ENCODE data around the gene TEX38.

- TF ChIP-seq, protein P1, sequence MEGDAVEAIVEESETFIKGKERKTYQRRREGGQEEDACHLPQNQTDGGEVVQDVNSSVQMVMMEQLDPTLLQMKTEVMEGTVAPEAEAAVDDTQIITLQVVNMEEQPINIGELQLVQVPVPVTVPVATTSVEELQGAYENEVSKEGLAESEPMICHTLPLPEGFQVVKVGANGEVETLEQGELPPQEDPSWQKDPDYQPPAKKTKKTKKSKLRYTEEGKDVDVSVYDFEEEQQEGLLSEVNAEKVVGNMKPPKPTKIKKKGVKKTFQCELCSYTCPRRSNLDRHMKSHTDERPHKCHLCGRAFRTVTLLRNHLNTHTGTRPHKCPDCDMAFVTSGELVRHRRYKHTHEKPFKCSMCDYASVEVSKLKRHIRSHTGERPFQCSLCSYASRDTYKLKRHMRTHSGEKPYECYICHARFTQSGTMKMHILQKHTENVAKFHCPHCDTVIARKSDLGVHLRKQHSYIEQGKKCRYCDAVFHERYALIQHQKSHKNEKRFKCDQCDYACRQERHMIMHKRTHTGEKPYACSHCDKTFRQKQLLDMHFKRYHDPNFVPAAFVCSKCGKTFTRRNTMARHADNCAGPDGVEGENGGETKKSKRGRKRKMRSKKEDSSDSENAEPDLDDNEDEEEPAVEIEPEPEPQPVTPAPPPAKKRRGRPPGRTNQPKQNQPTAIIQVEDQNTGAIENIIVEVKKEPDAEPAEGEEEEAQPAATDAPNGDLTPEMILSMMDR (IDR thresholded peaks at IDR 0.05): no peak
- no peak for TF ChIP-seq POLR2A (IDR thresholded peaks at IDR 0.05)
Observed at GRCh38 chr1:46650491-46650890, 21.2 kb upstream of the TEX38 start.
